Vein endothelial cell (primary cell): ENCODE results near the gene NUS1. TPM values are rescaled to one million over a fixed set of nuclear protein-coding genes. Genes with fewer than 3 reads are reported as not detected.

Experiments used
- total RNA-seq: library from RNA; depleted of rRNA; stranded (reverse); fragments of >200 nt; gene quantifications from 2 replicates; pipeline ENCODE4 v1.2.3, GENCODE V29; 2012

NUS1 gene
- total RNA-seq: 21.2 and 22.6 TPM in 2 replicates

GRCh38 chr6:117674991-117675657, at the start of gene NUS1:
TSS of gene NUS1 (plus strand) at chr6:117675469. CDS start at chr6:117675671, 202 bp downstream.

Other genes with a start within 250 kb of the NUS1 start
- not detected in 2 replicates for gene ROS1, start 249.5 kb upstream of the NUS1 start, total RNA-seq
- gene DCBLD1, start 192.8 kb upstream of the NUS1 start, total RNA-seq: 32.4 and 41.8 TPM in 2 replicates
- 24.8 and 29.6 TPM in 2 replicates for gene GOPC, start 73.0 kb upstream of the NUS1 start, total RNA-seq
- gene SLC35F1, start 231.8 kb downstream of the NUS1 start, total RNA-seq: under 0.01 TPM in 1 of 2 replicates, not detected in the other